ENCODE results near the gene DPEP3. TPM values are rescaled to one million over a fixed set of nuclear protein-coding genes. Genes with fewer than 3 reads are reported as not detected.

The DPEP3 gene
- polyA plus RNA-seq, 1 donor (not counting 4 experiments of a cell fraction or from before 2014, with no cell fraction given), result not detected

- DNase-seq (ENCODE audit: low read depth, low spot score), result no peak
- Histone ChIP-seq H3K4me1 (ENCODE audit: control insufficient read depth, extremely low read depth, insufficient read depth, low read length) (no peaks in the 10 kb centered on the region), H3K9me1 (ENCODE audit: control insufficient read depth, extremely low read depth, insufficient read depth, low read length) (peaks cover 2% of the 10 kb centered on the region), H3K4me2 (ENCODE audit: control insufficient read depth, extremely low read depth, insufficient read depth, low read depth, low read length) (no peak overlapping the region), H3K9me3 (ENCODE audit: control insufficient read depth, low read depth, low read length) (no peaks in the 10 kb centered on the region), H3K4me3 (ENCODE audit: control insufficient read depth in 2 of 3, extremely low read depth in 1 of 3, insufficient read depth in 2 of 3, low read depth in 1 of 3, low read length in 3 of 3) (no peak overlapping the region), H3K9ac (ENCODE audit: control insufficient read depth, extremely low read depth, insufficient read depth, low read length) (no peak overlapping the region), H3K36me3 (ENCODE audit: control insufficient read depth in 2 of 2, extremely low read depth in 1 of 2, insufficient read depth in 2 of 2, low read length in 2 of 2) (peaks cover 83 to 84% of the 10 kb centered on the region in 2 experiments), H3K27ac (ENCODE audit: control insufficient read depth, insufficient read depth, low read length) (no peak overlapping the region), H3K27me3 (ENCODE audit: control insufficient read depth, extremely low read depth, insufficient read depth, low read length) (no peaks in the 10 kb centered on the region), H4K20me1 (ENCODE audit: control insufficient read depth, extremely low read depth, insufficient read depth, low read length) (peaks cover 12% of the 10 kb centered on the region), H2AFZ (ENCODE audit: control insufficient read depth, low read length) (no peak overlapping the region), H3K79me2 (ENCODE audit: control insufficient read depth, insufficient read depth, low read length) (peaks cover 10% of the 10 kb centered on the region)
- no peak for FAIRE-seq
- no peak for TF ChIP-seq EZH2 (IDR thresholded peaks at IDR 0.05; ENCODE audit: low read length)
- TF ChIP-seq CTCF (optimal IDR thresholded peaks at IDR 0.05 in 1 of 3, IDR thresholded peaks at IDR 0.05 in 1 of 3, conservative IDR thresholded peaks at IDR 0.05 in 1 of 3; ENCODE audit: extremely low read depth in 1 of 3, insufficient read depth in 2 of 3, low read length in 3 of 3), result no peak
- dilution Hi-C loops (cut with MboI; ENCODE audit: extremely low pct_ligation_motif_present, low sequenced_read_pairs), result no loop called here
Observed at GRCh38 chr16:67946966-67947558, 33.2 kb downstream of the DPEP3 start.

GRCh38 chr16:67946128-67946569, 34.1 kb downstream of the DPEP3 start:
- Histone ChIP-seq H3K9ac (ENCODE audit: control insufficient read depth, extremely low read depth, insufficient read depth, low read length) (no peak overlapping the region), H3K27ac (ENCODE audit: control insufficient read depth, insufficient read depth, low read length) (no peak overlapping the region), H2AFZ (ENCODE audit: control insufficient read depth, low read length) (no peak overlapping the region), H3K36me3 (ENCODE audit: control insufficient read depth in 2 of 2, extremely low read depth in 1 of 2, insufficient read depth in 2 of 2, low read length in 2 of 2) (peaks cover 79 to 81% of the 10 kb centered on the region in 2 experiments), H3K9me1 (ENCODE audit: control insufficient read depth, extremely low read depth, insufficient read depth, low read length) (peaks cover 5% of the 10 kb centered on the region), H3K9me3 (ENCODE audit: control insufficient read depth, low read depth, low read length) (no peaks in the 10 kb centered on the region), H3K4me3 (ENCODE audit: control insufficient read depth in 2 of 3, extremely low read depth in 1 of 3, insufficient read depth in 2 of 3, low read depth in 1 of 3, low read length in 3 of 3) (no peak overlapping the region), H3K79me2 (ENCODE audit: control insufficient read depth, insufficient read depth, low read length) (peaks cover 5% of the 10 kb centered on the region), H4K20me1 (ENCODE audit: control insufficient read depth, extremely low read depth, insufficient read depth, low read length) (peaks cover 9% of the 10 kb centered on the region), H3K4me2 (ENCODE audit: control insufficient read depth, extremely low read depth, insufficient read depth, low read depth, low read length) (no peak overlapping the region), H3K27me3 (ENCODE audit: control insufficient read depth, extremely low read depth, insufficient read depth, low read length) (no peaks in the 10 kb centered on the region), H3K4me1 (ENCODE audit: control insufficient read depth, extremely low read depth, insufficient read depth, low read length) (no peaks in the 10 kb centered on the region)
- dilution Hi-C loops (cut with MboI; ENCODE audit: extremely low pct_ligation_motif_present, low sequenced_read_pairs), result no loop called here
- FAIRE-seq (no peak), DNase-seq (ENCODE audit: low read depth, low spot score) (no peak)
- no peak for TF ChIP-seq EZH2 (IDR thresholded peaks at IDR 0.05; ENCODE audit: low read length)
- TF ChIP-seq CTCF (optimal IDR thresholded peaks at IDR 0.05 in 1 of 3, IDR thresholded peaks at IDR 0.05 in 1 of 3, conservative IDR thresholded peaks at IDR 0.05 in 1 of 3; ENCODE audit: extremely low read depth in 1 of 3, insufficient read depth in 2 of 3, low read length in 3 of 3), result no peak

Measured in keratinocyte (primary cell).